Bronchial epithelial cell (primary cell): ENCODE data around the gene TRAPPC2B. TPM values are rescaled to one million over a fixed set of nuclear protein-coding genes. Genes with fewer than 3 reads are reported as not detected.
"Not testable (repeated sequence)": the region's sequence is repeated elsewhere in the genome, so short reads cannot be mapped to it uniquely, and the experiment has no call there.

Experiments
- DNase-seq: peaks from one replicate; pipeline ENCODE4 v3.0.0-alpha.2; 2010; ENCODE audit warnings: low read depth
- FAIRE-seq: peaks from 2 replicates; lab custom pipeline; 2011; peaks lifted over from hg19 to GRCh38; lab: Jason Lieb, UNC
- H3K27me3 ChIP-seq: 2 replicates; pipeline ENCODE4 v1.5.1; 2011; ENCODE audit warnings: low read length; ENCODE audit not compliant: control insufficient read depth, insufficient read depth
- H3K36me3 ChIP-seq: 2 replicates; pipeline ENCODE4 v1.5.1; 2011; ENCODE audit warnings: low read length; ENCODE audit not compliant: control insufficient read depth, insufficient read depth
- H3K4me3 ChIP-seq: 2 replicates; pipeline ENCODE4 v1.5.1; 2011; ENCODE audit warnings: mild to moderate bottlenecking, low read depth, low read length, control low read depth
- CTCF ChIP-seq: IDR thresholded peaks from 2 replicates; pipeline ENCODE4 v1.5.1; 2011; ENCODE audit warnings: mild to moderate bottlenecking, moderate library complexity, low read length, control low read depth, inconsistent platforms; ENCODE audit not compliant: insufficient read depth, severe bottlenecking
- total RNA-seq: library from RNA; depleted of rRNA; stranded (reverse); fragments of >200 nt; gene quantifications from 2 replicates; pipeline ENCODE4 v1.2.1, GENCODE V29; 2014

The TRAPPC2B gene
- total RNA-seq, 1 donor from 2014 or later, result 13.7 TPM

DNA sequence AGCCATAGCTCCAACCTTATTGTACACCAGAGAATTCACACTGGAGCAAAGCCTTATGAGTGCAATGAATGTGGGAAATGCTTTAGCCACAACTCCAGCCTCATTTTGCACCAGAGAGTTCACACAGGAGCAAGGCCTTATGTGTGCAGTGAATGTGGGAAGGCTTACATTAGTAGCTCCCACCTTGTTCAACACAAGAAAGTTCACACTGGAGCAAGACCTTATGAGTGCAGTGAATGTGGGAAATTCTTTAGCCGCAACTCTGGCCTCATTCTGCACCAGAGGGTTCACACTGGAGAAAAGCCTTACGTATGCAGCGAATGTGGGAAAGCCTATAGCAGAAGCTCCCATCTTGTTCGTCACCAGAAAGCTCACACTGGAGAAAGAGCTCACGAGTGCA lies 5.9 kb upstream of the TRAPPC2B start:
- H3K27me3 ChIP-seq, result no peaks in the 10 kb centered on the region
- peaks cover 27% of the 10 kb centered on the region for H3K36me3 ChIP-seq
- FAIRE-seq, result no peak
- no peak overlapping the region for H3K4me3 ChIP-seq
- TF ChIP-seq CTCF, result no peak
- no peak for DNase-seq

GRCh38 chr19:57359300-57359699 lies 4.1 kb upstream of the TRAPPC2B start:
- peaks cover 22% of the 10 kb centered on the region for H3K36me3 ChIP-seq

GRCh38 chr19:57362419-57362818 lies 932 bp upstream of the TRAPPC2B start:
- Histone ChIP-seq H3K36me3 (peaks cover 6% of the 10 kb centered on the region), H3K27me3 (no peaks in the 10 kb centered on the region), H3K4me3 (peak overlapping the region; percentile 58)
- no peak for FAIRE-seq
- no peak for TF ChIP-seq CTCF
- DNase-seq, result no peak

More at GRCh38 chr19:57359300-57359699, 4.1 kb upstream of the TRAPPC2B start:
- no peak for FAIRE-seq
- Histone ChIP-seq H3K27me3 (no peaks in the 10 kb centered on the region), H3K4me3 (no peak overlapping the region)
- DNase-seq, result no peak
- no peak for TF ChIP-seq CTCF

- DNase-seq, result no peak
- Histone ChIP-seq H3K27me3 (no peaks in the 10 kb centered on the region), H3K36me3 (peaks cover under 1% of the 10 kb centered on the region), H3K4me3 (peak overlapping the region; percentile 58)
- no peak for FAIRE-seq
- TF ChIP-seq CTCF, result no peak
These were observed 384 bp downstream of the TRAPPC2B start for GRCh38 chr19:57363688-57364181.

DNA sequence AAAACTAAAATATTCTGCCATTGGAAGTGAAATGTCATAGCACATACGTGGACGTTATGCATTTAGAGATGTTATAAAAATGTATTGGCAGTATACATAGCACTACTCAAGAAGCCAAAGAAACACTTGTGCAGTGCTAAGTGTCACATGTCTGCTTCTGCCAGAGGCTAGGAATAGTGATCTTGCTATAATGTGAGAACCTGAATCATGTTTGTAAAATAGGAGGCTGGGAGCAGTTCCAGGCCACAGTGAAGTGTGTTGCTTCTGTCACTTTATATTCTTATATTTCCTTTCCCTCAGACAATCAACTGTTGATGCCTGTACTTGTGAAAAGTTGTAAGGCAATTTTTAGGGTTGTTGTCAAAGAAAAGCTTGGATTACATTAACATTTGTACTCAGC lies 3.4 kb downstream of the TRAPPC2B start:
- H3K36me3 ChIP-seq, result no peaks in the 10 kb centered on the region
- no peaks in the 10 kb centered on the region for H3K27me3 ChIP-seq
- no peak overlapping the region for H3K4me3 ChIP-seq
- DNase-seq (no peak), FAIRE-seq (no peak)
- no peak for TF ChIP-seq CTCF

GRCh38 chr19:57374179-57374578 lies 10.8 kb downstream of the TRAPPC2B start:
- peaks cover 8% of the 10 kb centered on the region for H3K36me3 ChIP-seq
- no peak overlapping the region for H3K4me3 ChIP-seq
- FAIRE-seq, result no peak
- DNase-seq, result no peak
- no peak for TF ChIP-seq CTCF
- H3K27me3 ChIP-seq, result no peaks in the 10 kb centered on the region

DNA sequence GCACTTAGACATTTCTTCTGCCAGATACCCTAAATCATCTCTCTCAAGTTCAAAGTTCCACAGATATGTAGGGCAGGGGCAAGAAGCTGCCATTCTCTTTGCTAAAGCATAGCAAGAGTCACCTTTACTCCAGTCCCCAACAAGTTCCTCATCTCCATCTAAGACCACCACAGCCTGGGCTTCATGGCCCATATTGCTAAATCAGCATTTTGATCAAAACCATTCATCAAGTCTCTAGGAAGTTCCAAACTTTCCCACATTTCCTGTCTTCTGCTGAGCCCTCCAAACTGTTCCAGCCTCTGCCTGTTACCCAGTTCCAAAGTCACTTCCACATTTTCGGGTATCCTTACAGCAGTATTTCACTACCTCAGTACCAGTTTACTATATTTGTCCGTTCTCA lies 11.3 kb downstream of the TRAPPC2B start:
- not testable (repeated sequence) for H3K36me3 ChIP-seq, H3K4me3 ChIP-seq, FAIRE-seq, DNase-seq, H3K27me3 ChIP-seq
